H1 (cell line): Measurements from ENCODE around the gene KPNA6. TPM values are rescaled to one million over a fixed set of nuclear protein-coding genes. Genes with fewer than 3 reads are reported as not detected.

Experiments
- polyA plus RNA-seq, 7 experiments: library from polyadenylated mRNA; depleted of rRNA in 3 of 7; stranded (reverse) in 5 of 7; unstranded in 2 of 7; fragments of >200 nt in 5 of 7; fragments of 200-250 nt in 2 of 7; gene quantifications; 1 replicate in 5 of 7; 2 replicates in 1 of 7; 4 replicates in 1 of 7; pipeline versions ENCODE4 v1.2.1 to v1.2.3, GENCODE V29; 2011 to 2013; ENCODE audit warnings: missing spikeins in 2 of 7, mixed read lengths in 2 of 7
- total RNA-seq: library from RNA; stranded (reverse); fragmentation: NEBNext Ultra II Directional; extraction: Animal tissue kit (Norgen Biotek cat#: 25700); gene quantifications from 2 replicates; pipeline ENCODE4 v1.2.1, GENCODE V29; 2021
- TF ChIP-seq, protein P1 (sequence below): fragments of 300-600 bp; sonication (generic); IDR thresholded peaks from 2 replicates; pipeline ENCODE4 v1.7.1; 2012; ENCODE audit warnings: low read length, moderate library complexity, mild to moderate bottlenecking, inconsistent platforms; ENCODE audit not compliant: insufficient replicate concordance

KPNA6 gene
- total and polyA plus RNA-seq, 2 of the 8 experiments (the other 6 are each of a cell fraction or from before 2014, with no cell fraction given) = 24.2 to 120 TPM

- TF ChIP-seq, protein P1, sequence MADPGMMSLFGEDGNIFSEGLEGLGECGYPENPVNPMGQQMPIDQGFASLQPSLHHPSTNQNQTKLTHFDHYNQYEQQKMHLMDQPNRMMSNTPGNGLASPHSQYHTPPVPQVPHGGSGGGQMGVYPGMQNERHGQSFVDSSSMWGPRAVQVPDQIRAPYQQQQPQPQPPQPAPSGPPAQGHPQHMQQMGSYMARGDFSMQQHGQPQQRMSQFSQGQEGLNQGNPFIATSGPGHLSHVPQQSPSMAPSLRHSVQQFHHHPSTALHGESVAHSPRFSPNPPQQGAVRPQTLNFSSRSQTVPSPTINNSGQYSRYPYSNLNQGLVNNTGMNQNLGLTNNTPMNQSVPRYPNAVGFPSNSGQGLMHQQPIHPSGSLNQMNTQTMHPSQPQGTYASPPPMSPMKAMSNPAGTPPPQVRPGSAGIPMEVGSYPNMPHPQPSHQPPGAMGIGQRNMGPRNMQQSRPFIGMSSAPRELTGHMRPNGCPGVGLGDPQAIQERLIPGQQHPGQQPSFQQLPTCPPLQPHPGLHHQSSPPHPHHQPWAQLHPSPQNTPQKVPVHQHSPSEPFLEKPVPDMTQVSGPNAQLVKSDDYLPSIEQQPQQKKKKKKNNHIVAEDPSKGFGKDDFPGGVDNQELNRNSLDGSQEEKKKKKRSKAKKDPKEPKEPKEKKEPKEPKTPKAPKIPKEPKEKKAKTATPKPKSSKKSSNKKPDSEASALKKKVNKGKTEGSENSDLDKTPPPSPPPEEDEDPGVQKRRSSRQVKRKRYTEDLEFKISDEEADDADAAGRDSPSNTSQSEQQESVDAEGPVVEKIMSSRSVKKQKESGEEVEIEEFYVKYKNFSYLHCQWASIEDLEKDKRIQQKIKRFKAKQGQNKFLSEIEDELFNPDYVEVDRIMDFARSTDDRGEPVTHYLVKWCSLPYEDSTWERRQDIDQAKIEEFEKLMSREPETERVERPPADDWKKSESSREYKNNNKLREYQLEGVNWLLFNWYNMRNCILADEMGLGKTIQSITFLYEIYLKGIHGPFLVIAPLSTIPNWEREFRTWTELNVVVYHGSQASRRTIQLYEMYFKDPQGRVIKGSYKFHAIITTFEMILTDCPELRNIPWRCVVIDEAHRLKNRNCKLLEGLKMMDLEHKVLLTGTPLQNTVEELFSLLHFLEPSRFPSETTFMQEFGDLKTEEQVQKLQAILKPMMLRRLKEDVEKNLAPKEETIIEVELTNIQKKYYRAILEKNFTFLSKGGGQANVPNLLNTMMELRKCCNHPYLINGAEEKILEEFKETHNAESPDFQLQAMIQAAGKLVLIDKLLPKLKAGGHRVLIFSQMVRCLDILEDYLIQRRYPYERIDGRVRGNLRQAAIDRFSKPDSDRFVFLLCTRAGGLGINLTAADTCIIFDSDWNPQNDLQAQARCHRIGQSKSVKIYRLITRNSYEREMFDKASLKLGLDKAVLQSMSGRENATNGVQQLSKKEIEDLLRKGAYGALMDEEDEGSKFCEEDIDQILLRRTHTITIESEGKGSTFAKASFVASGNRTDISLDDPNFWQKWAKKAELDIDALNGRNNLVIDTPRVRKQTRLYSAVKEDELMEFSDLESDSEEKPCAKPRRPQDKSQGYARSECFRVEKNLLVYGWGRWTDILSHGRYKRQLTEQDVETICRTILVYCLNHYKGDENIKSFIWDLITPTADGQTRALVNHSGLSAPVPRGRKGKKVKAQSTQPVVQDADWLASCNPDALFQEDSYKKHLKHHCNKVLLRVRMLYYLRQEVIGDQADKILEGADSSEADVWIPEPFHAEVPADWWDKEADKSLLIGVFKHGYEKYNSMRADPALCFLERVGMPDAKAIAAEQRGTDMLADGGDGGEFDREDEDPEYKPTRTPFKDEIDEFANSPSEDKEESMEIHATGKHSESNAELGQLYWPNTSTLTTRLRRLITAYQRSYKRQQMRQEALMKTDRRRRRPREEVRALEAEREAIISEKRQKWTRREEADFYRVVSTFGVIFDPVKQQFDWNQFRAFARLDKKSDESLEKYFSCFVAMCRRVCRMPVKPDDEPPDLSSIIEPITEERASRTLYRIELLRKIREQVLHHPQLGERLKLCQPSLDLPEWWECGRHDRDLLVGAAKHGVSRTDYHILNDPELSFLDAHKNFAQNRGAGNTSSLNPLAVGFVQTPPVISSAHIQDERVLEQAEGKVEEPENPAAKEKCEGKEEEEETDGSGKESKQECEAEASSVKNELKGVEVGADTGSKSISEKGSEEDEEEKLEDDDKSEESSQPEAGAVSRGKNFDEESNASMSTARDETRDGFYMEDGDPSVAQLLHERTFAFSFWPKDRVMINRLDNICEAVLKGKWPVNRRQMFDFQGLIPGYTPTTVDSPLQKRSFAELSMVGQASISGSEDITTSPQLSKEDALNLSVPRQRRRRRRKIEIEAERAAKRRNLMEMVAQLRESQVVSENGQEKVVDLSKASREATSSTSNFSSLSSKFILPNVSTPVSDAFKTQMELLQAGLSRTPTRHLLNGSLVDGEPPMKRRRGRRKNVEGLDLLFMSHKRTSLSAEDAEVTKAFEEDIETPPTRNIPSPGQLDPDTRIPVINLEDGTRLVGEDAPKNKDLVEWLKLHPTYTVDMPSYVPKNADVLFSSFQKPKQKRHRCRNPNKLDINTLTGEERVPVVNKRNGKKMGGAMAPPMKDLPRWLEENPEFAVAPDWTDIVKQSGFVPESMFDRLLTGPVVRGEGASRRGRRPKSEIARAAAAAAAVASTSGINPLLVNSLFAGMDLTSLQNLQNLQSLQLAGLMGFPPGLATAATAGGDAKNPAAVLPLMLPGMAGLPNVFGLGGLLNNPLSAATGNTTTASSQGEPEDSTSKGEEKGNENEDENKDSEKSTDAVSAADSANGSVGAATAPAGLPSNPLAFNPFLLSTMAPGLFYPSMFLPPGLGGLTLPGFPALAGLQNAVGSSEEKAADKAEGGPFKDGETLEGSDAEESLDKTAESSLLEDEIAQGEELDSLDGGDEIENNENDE = no peak
- TF ChIP-seq, all 59 proteins: peak for 0
These were observed 8.4 kb upstream of the KPNA6 start (continued) for GRCh38 chr1:32099426-32099825.
